Measurements from ENCODE around the gene VPS25.
A peak's percentile ranks its signal among the peaks of the same experiment; 100 is the strongest.

VPS25 gene

GRCh38 chr17:42796066-42796758 is 23.0 kb downstream of the VPS25 start:
- DNase-seq = no peak

GRCh38 chr17:42797067-42798007 is 24.1 kb downstream of the VPS25 start:
- DNase-seq = no peak

DNA sequence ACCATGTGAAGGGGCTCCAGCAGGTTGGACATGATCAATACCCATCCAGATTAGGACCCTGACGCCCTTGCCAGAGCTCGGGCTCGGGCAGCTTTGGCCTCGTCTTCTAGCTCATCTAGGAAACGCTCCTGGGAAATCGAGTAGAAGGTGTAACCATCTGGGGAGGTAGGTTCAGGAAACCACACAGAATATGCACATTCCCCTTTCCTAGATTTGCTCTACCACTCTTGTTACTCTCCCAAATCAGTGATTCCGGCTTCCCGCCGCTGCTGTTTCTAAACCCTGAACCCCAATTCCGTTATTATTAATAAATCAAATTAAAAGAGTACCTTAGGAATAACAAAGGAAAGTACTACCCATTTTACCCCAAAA is 24.7 kb downstream of the VPS25 start:
- DNase-seq = no peak

DNA sequence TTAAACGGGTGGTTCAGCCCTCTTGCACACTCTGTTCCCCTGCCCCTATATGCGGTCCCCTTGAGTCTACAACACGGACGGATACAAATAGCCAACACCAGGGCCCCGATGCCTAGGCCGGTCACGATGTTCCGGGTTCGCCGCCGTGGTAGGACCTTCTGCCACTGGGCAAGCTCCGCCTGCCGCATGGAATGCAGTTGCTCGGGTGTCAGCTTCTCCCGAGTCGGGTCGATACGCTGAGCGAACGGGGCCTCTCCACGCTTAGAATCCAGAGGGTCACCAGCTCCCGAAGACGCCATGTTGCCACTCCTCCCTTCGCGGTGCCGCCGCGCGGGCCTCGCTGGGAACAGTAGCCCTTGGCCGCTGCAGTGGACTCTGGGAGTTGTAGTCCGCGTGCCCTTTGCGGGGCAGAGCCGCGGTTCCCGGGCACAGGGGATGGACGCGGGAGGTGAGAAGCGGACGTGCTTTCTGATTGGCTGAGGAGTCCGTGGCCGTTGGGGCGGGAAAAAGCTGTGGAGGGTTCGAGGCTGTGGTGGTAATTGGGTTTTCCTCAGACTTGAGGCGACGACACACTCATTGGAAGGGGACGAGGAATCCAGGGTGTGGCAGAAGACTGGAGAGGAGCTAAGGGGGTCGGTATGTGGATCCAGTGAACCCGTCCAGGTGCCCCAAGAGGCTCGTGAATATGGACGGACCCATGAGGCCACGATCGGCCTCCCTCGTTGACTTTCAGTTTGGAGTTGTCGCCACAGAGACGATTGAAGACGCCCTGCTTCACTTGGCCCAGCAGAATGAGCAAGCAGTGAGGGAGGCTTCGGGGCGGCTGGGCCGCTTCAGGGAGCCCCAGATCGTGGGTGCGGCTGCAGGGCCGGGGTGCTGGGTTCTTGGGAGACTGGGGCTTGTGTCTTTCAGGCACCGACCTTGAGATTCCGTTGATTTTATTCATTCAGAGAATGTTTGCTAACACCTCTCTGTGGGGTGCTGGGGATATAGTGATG is 25.4 kb downstream of the VPS25 start, which contains the start of the genes CNTD1 and COA3:
Gene CNTD1, plus strand, starts transcription at position 479 of the 998 bp plus-strand sequence. Its CDS starts 207 bp downstream, at position 686.
Gene COA3, minus strand, starts transcription at position 322 of the 998 bp plus-strand sequence. Its CDS starts 23 bp downstream, at position 299.
- DNase-seq = peak; percentile 44

DNA sequence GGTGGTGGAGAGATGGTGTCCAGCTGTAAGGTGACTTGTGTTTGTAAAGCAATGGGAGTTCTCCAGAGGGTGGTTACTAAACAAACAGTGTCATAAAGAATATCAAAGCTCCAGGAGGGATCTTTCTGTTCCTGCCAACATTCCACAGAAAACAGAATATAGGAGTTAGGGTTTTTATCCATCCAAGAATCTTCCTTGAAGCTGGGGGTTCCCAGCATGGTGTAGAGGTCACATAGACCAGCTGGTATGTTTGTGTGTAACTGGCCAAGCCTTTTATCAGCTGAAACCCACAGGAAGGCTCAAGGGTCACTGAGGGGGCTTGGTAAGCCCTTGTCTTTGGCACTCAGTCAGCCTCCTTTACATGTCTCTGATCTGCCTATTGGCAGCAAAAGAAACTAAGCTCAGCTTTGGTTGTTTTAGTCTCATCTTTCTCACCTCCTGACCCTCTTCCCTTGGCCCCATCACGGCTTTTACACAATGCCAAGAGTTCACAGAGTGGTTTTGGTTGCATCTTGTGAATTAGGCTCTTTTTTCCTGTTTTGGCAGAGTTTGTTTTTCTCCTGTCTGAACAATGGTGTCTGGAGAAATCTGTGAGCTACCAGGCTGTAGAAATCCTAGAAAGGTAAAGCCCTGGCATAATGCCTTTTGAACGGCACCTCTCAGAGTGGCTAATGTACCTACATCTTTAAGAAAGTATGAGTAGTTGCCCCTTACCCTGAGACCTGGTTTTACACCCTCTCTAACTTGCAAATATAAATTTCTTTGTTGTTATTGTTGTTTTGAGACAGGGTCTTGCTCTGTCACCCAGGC is 30.0 kb downstream of the VPS25 start:
- DNase-seq = no peak

DNA sequence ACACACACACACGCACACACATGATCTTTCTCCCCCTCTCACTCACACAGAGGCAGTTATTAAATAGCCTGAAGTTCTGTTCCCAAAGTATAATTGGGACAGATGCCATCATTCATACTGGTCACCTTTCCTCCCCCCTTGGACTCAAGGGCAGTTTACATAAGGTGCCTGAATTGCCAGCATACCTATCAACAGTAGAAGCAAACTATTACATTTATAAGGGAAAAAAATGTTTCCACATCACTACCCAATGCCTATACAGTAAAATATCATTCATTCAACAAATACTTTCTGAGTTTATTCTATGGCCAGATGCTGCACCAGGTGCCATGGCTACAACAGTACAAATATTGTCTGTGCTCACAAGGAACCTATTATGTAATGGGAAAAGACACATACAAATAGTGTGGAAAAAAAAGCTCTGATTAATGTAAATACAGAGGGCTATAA is 31.7 kb downstream of the VPS25 start:
- DNase-seq = no peak

- no peak for DNase-seq
Measured at GRCh38 chr17:42806249-42806648, 33.0 kb downstream of the VPS25 start.

DNA sequence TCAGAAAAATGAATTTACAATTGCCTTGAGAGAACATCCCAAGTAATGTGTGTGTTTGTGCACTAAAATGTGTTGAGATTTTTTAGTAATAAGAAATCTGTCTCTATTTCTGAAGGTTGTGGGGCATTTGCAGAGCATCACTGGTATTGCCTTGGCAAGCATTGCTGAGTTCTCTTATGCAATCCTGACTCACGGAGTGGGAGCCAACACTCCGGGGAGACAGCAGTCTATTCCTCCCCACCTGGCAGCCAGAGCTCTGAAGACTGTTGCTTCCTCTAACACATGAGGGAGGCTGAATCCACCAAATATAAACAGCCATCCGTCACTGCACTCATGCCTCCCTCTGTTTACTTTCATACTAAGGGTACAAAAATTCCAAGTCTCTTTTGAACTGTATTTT is 36.0 kb downstream of the VPS25 start:
- DNase-seq = no peak

- no peak for DNase-seq
Measured at GRCh38 chr17:42814633-42815399, 41.6 kb downstream of the VPS25 start.

GRCh38 chr17:42817866-42818265 is 44.6 kb downstream of the VPS25 start:
- no peak for DNase-seq

DNA sequence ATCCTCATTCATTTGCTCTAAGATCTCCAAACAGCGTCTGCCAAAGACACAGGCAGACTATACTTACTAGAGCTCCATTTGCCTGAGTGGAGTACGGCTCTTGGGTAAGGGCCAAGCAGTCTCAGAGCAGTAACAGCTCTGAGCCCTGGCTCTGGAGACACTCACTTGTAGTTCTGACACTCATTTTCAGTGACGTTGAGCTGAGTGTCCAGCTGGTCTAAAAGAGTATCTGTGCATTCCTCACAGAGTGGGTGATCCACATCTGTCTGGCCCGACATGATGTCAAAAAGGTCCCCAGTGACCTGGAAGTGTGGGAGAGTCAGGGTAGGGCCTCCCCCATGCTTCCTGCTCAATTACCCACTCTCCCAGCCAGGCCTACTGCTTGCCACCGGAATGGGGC is 45.1 kb downstream of the VPS25 start:
- no peak for DNase-seq

GRCh38 chr17:42819939-42820535 is 46.8 kb downstream of the VPS25 start:
- DNase-seq = peak; percentile 46

- DNase-seq = no peak
Measured at GRCh38 chr17:42821176-42821575, 47.9 kb downstream of the VPS25 start.

- DNase-seq = no peak
Measured at GRCh38 chr17:42827472-42827871, 54.2 kb downstream of the VPS25 start.
